GM12891 (cell line): ENCODE data around the gene KCTD16.

Experiments
- POLR2A ChIP-seq: IDR thresholded peaks from 2 replicates; pipeline ENCODE4 v1.6.1; 2011; ENCODE audit warnings: low read depth, low read length, control low read depth
- POLR2AphosphoS5 ChIP-seq: IDR thresholded peaks from 2 replicates; pipeline ENCODE4 v1.6.1; 2011; ENCODE audit warnings: low read depth, low read length, control low read depth
- TAF1 ChIP-seq: IDR thresholded peaks from 2 replicates; pipeline ENCODE4 v1.6.1; 2011; ENCODE audit warnings: low read depth, low read length, control low read depth

DNA sequence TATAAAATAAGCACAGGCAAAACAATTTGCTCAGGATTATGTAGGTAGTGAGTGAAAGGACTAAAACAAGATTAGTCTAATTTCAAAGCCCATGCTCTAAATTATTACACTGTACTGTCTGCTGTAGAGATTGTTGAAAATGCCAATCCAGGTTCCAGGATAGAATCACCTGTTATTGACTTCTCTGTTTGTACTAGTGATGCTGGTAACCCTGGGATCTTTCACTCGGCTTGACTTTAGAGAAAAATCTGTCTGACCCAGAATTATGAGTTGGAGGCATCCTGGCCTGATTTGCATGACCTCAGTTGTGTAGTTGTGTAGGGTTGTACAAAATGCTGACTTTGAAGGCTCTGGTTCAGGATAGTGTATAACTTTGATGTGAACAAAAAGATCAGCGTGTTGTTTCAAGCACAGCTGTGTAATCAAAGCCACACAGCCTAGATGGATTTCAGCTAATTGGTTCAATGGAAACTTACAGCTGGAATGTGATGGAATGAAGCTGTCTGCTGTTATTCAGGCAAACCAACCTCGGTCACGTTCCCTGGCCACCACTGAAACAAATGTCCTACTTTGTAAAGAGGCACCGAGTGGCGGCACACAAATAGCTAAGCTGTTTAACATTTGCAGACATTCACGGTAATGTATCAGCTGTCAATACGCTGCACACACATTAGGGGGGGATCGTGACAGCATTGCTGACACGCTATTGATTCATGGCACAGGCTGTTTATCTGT is 340.3 kb downstream of the KCTD16 start:
- no peak for TF ChIP-seq POLR2A
- TF ChIP-seq TAF1: no peak
- TF ChIP-seq POLR2AphosphoS5: no peak
